Ovary (tissue), 3 donors: ENCODE results near the gene FGF10.

ENCODE experiments used
- CTCF ChIP-seq, 3 donors: fragments of 450-650 bp in 2 of 3; fragments of 200-600 bp in 1 of 3; IDR thresholded peaks; one replicate each; pipeline versions ENCODE4 v1.5.1 to v1.8.0; 2016 to 2022; ENCODE audit warnings: antibody characterized with exemption in 3 of 3, mild to moderate bottlenecking in 1 of 3
- EP300 ChIP-seq: sonication (generic); formaldehyde crosslinking; IDR thresholded peaks from one replicate; pipeline ENCODE4 v1.6.1; 2017; ENCODE audit warnings: antibody characterized with exemption
- POLR2A ChIP-seq: fragments of 450-650 bp; IDR thresholded peaks from one replicate; pipeline ENCODE4 v1.6.1; 2017; ENCODE audit warnings: antibody characterized with exemption, mild to moderate bottlenecking, moderate library complexity
- donor health status: DM: no; HTN: no; CAD: no.

GRCh38 chr5:44336708-44337107 lies 52.5 kb downstream of the FGF10 start:
- TF ChIP-seq CTCF (IDR thresholded peaks at IDR 0.05) (no peak), POLR2A (no peak), EP300 (no peak)
